Measurements from ENCODE around the gene EIF2S3. TPM values are rescaled to one million over a fixed set of nuclear protein-coding genes. Genes with fewer than 3 reads are reported as not detected.
A peak's percentile ranks its signal among the peaks of the same experiment; 100 is the strongest.

Gene EIF2S3
- total and polyA plus RNA-seq, 10 of the 15 experiments (the other 5 are each of a cell fraction or from before 2014, with no cell fraction given) = 115 to 385 (median 201) TPM

GRCh38 chrX:24014388-24015018 is 40.3 kb upstream of the EIF2S3 start (continued):
- TF ChIP-seq MAX (IDR thresholded peaks at IDR 0.05; ENCODE audit: low read depth, low read length) = no peak
- no peak for TF ChIP-seq YBX1 (IDR thresholded peaks at IDR 0.05)
- TF ChIP-seq WRNIP1 (IDR thresholded peaks at IDR 0.05; ENCODE audit: borderline replicate concordance, low read depth, low read length) = no peak
- no peak for TF ChIP-seq BACH1 (IDR thresholded peaks at IDR 0.05; ENCODE audit: borderline replicate concordance)
- no peak for TF ChIP-seq KDM1A (IDR thresholded peaks at IDR 0.05; ENCODE audit: borderline replicate concordance)
- TF ChIP-seq, protein P1, sequence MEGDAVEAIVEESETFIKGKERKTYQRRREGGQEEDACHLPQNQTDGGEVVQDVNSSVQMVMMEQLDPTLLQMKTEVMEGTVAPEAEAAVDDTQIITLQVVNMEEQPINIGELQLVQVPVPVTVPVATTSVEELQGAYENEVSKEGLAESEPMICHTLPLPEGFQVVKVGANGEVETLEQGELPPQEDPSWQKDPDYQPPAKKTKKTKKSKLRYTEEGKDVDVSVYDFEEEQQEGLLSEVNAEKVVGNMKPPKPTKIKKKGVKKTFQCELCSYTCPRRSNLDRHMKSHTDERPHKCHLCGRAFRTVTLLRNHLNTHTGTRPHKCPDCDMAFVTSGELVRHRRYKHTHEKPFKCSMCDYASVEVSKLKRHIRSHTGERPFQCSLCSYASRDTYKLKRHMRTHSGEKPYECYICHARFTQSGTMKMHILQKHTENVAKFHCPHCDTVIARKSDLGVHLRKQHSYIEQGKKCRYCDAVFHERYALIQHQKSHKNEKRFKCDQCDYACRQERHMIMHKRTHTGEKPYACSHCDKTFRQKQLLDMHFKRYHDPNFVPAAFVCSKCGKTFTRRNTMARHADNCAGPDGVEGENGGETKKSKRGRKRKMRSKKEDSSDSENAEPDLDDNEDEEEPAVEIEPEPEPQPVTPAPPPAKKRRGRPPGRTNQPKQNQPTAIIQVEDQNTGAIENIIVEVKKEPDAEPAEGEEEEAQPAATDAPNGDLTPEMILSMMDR (IDR thresholded peaks at IDR 0.05 in 2 of 3, conservative IDR thresholded peaks at IDR 0.05 in 1 of 3; ENCODE audit: control insufficient read depth in 2 of 3, extremely low read depth in 1 of 3, insufficient read depth in 1 of 3, low read depth in 3 of 3, low read length in 3 of 3) = no peak
- TF ChIP-seq SIX5 (IDR thresholded peaks at IDR 0.05; ENCODE audit: low read depth, low read length, severe bottlenecking) = no peak
- no peak for TF ChIP-seq ZBED1 (IDR thresholded peaks at IDR 0.05; ENCODE audit: borderline replicate concordance)
- TF ChIP-seq, protein P2, sequence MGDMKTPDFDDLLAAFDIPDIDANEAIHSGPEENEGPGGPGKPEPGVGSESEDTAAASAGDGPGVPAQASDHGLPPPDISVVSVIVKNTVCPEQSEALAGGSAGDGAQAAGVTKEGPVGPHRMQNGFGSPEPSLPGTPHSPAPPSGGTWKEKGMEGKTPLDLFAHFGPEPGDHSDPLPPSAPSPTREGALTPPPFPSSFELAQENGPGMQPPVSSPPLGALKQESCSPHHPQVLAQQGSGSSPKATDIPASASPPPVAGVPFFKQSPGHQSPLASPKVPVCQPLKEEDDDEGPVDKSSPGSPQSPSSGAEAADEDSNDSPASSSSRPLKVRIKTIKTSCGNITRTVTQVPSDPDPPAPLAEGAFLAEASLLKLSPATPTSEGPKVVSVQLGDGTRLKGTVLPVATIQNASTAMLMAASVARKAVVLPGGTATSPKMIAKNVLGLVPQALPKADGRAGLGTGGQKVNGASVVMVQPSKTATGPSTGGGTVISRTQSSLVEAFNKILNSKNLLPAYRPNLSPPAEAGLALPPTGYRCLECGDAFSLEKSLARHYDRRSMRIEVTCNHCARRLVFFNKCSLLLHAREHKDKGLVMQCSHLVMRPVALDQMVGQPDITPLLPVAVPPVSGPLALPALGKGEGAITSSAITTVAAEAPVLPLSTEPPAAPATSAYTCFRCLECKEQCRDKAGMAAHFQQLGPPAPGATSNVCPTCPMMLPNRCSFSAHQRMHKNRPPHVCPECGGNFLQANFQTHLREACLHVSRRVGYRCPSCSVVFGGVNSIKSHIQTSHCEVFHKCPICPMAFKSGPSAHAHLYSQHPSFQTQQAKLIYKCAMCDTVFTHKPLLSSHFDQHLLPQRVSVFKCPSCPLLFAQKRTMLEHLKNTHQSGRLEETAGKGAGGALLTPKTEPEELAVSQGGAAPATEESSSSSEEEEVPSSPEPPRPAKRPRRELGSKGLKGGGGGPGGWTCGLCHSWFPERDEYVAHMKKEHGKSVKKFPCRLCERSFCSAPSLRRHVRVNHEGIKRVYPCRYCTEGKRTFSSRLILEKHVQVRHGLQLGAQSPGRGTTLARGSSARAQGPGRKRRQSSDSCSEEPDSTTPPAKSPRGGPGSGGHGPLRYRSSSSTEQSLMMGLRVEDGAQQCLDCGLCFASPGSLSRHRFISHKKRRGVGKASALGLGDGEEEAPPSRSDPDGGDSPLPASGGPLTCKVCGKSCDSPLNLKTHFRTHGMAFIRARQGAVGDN (IDR thresholded peaks at IDR 0.05) = peak; percentile 50
- TF ChIP-seq YY1 (IDR thresholded peaks at IDR 0.05; ENCODE audit: low read depth, low read length) = no peak
- no peak for TF ChIP-seq CBX5 (IDR thresholded peaks at IDR 0.05; ENCODE audit: low read depth)
- TF ChIP-seq ZNF384 (IDR thresholded peaks at IDR 0.05; ENCODE audit: borderline replicate concordance, low read depth, low read length) = no peak
- no peak for TF ChIP-seq TAF1 (IDR thresholded peaks at IDR 0.05; ENCODE audit: borderline replicate concordance, low read depth, low read length)
- TF ChIP-seq SUPT20H (IDR thresholded peaks at IDR 0.05; ENCODE audit: borderline replicate concordance, control insufficient read depth, low read depth, low read length) = no peak
- no peak for TF ChIP-seq BCLAF1 (IDR thresholded peaks at IDR 0.05)
- TF ChIP-seq E2F4 (IDR thresholded peaks at IDR 0.05; ENCODE audit: low read depth, low read length) = no peak
- no peak for TF ChIP-seq HCFC1 (IDR thresholded peaks at IDR 0.05; ENCODE audit: low read length)
- peak; percentile 24; the same call in 1 of the 2 replicates for TF ChIP-seq NR2F1 (conservative IDR thresholded peaks at IDR 0.05)
- no peak for TF ChIP-seq NFXL1 (IDR thresholded peaks at IDR 0.05; ENCODE audit: borderline replicate concordance)
- 0 out of 2 replicates have a peak, but pooled peaks have one; percentile 27 for TF ChIP-seq CREB1 (IDR thresholded peaks at IDR 0.05; ENCODE audit: low read depth)
- no peak for TF ChIP-seq POLR2A (IDR thresholded peaks at IDR 0.05; ENCODE audit: low read depth, low read length)
- TF ChIP-seq NBN (IDR thresholded peaks at IDR 0.05) = 0 out of 2 replicates have a peak, but pooled peaks have one; percentile 15
